Osteoblast (primary cell): ENCODE data around the gene UMODL1. TPM values are rescaled to one million over a fixed set of nuclear protein-coding genes. Genes with fewer than 3 reads are reported as not detected.

ENCODE experiments used
- DNase-seq: peaks from one replicate; pipeline ENCODE4 v3.0.0; 2011; ENCODE audit warnings: low spot score, mixed read lengths; ENCODE audit not compliant: insufficient read length; ENCODE audit errors: missing footprints
- H2AFZ ChIP-seq: 2 replicates; pipeline ENCODE4 v1.6.0; 2011; ENCODE audit warnings: mild to moderate bottlenecking, low read length
- H3K27ac ChIP-seq: 2 replicates; pipeline ENCODE4 v1.5.1; 2011; ENCODE audit warnings: mild to moderate bottlenecking, low read depth, low read length, moderate library complexity
- H3K27me3 ChIP-seq: 2 replicates; pipeline ENCODE4 v1.6.0; 2012; ENCODE audit warnings: mild to moderate bottlenecking, control low read depth, inconsistent platforms, low read length, moderate library complexity; ENCODE audit not compliant: insufficient read depth
- H3K36me3 ChIP-seq: 2 replicates; pipeline ENCODE4 v1.5.1; 2011; ENCODE audit warnings: mild to moderate bottlenecking, low read length, control low read depth, moderate library complexity; ENCODE audit not compliant: insufficient read depth
- H3K4me1 ChIP-seq: 2 replicates; pipeline ENCODE4 v1.5.1; 2011; ENCODE audit warnings: mild to moderate bottlenecking, low read length, control low read depth, moderate library complexity; ENCODE audit not compliant: insufficient read depth
- H3K4me2 ChIP-seq: 2 replicates; pipeline ENCODE4 v1.6.0; 2011; ENCODE audit warnings: mild to moderate bottlenecking, low read length; ENCODE audit not compliant: insufficient read depth
- H3K4me3 ChIP-seq: fragments of 200-600 bp; sonication (generic); 3 replicates; pipeline ENCODE4 v1.5.1; 2012; ENCODE audit warnings: mild to moderate bottlenecking, low read length, inconsistent platforms; ENCODE audit not compliant: insufficient read depth
- H3K79me2 ChIP-seq: 2 replicates; pipeline ENCODE4 v1.6.0; 2012; ENCODE audit warnings: mild to moderate bottlenecking, low read length, control low read depth, inconsistent platforms; ENCODE audit not compliant: insufficient read depth
- H3K9me3 ChIP-seq: 2 replicates; pipeline ENCODE4 v1.5.1; 2011; ENCODE audit warnings: low read depth, low read length, control low read depth
- H4K20me1 ChIP-seq: 2 replicates; pipeline ENCODE4 v1.6.0; 2012; ENCODE audit warnings: mild to moderate bottlenecking, low read length, control low read depth; ENCODE audit not compliant: insufficient read depth
- total RNA-seq: library from RNA; depleted of rRNA; stranded (reverse); fragments of >200 nt; gene quantifications from 2 replicates; pipeline ENCODE4 v1.2.3, GENCODE V29; 2012
- TF ChIP-seq, protein P1 (sequence below): IDR thresholded peaks from 2 replicates; pipeline ENCODE4 v1.5.1; 2011; ENCODE audit warnings: mild to moderate bottlenecking, low read depth, low read length, moderate library complexity; ENCODE audit errors: extremely low read depth

Gene UMODL1
- total RNA-seq, 1 donor = not detected

DNA sequence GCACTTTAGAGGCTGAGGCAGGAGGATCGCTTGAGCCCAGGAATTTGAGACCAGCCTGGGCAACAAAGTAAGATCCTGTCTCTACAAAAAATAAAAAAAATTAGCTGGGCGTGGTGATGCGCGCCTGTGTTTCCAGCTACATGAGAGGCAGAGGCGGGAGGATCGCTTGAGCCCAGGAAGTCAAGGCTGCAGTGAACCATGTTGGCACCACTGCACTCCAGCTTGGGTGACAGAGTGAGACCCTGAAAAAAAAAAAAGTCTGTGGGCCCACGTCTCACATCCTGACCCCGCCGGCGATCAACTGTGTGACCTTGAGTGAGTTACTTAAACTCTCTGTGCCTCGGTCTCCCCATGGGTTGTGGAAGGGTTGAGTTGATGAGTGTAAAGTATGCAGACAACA lies 48.2 kb upstream of the UMODL1 start:
- Histone ChIP-seq H3K27me3 (peaks cover 15% of the 10 kb centered on the region), H3K9me3 (no peaks in the 10 kb centered on the region), H3K79me2 (no peaks in the 10 kb centered on the region), H3K4me1 (peaks cover 5% of the 10 kb centered on the region), H3K4me2 (no peak overlapping the region), H3K4me3 (no peak overlapping the region), H3K36me3 (no peaks in the 10 kb centered on the region), H3K27ac (no peak overlapping the region), H2AFZ (no peak overlapping the region), H4K20me1 (no peaks in the 10 kb centered on the region)
- TF ChIP-seq, protein P1, sequence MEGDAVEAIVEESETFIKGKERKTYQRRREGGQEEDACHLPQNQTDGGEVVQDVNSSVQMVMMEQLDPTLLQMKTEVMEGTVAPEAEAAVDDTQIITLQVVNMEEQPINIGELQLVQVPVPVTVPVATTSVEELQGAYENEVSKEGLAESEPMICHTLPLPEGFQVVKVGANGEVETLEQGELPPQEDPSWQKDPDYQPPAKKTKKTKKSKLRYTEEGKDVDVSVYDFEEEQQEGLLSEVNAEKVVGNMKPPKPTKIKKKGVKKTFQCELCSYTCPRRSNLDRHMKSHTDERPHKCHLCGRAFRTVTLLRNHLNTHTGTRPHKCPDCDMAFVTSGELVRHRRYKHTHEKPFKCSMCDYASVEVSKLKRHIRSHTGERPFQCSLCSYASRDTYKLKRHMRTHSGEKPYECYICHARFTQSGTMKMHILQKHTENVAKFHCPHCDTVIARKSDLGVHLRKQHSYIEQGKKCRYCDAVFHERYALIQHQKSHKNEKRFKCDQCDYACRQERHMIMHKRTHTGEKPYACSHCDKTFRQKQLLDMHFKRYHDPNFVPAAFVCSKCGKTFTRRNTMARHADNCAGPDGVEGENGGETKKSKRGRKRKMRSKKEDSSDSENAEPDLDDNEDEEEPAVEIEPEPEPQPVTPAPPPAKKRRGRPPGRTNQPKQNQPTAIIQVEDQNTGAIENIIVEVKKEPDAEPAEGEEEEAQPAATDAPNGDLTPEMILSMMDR = no peak
- DNase-seq = no peak

GRCh38 chr21:42025376-42026081 lies 45.6 kb upstream of the UMODL1 start:
- DNase-seq = peak; percentile 96

DNA sequence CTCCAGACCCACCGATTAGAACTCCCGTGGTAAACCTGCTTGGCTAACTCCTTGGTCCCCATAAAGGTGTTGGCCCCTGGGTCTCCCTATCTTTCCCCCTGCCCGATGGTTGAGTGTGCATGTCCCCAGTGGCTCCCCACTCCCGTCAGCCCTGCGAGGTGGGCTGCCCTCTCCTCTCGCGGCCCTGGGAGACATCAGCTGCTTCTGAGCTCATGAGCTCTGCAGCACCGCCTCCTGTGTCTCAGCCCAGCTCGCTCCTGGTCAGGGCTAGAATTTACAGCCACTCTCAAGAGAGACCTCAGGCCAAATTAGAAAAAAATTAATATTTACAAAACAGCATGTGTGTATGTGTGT lies 45.1 kb upstream of the UMODL1 start:
- Histone ChIP-seq H3K36me3 (no peaks in the 10 kb centered on the region), H3K79me2 (no peaks in the 10 kb centered on the region), H3K27me3 (peaks cover 11% of the 10 kb centered on the region), H3K4me2 (peak overlapping the region; percentile 44), H3K4me1 (peaks cover 5% of the 10 kb centered on the region), H2AFZ (peak overlapping the region; percentile 60), H3K27ac (peak overlapping the region; percentile 64), H4K20me1 (no peaks in the 10 kb centered on the region), H3K4me3 (no peak overlapping the region), H3K9me3 (no peaks in the 10 kb centered on the region)
- TF ChIP-seq, protein P1 = no peak
- DNase-seq = peak; percentile 18

More at GRCh38 chr21:42025376-42026081, 45.6 kb upstream of the UMODL1 start:
- TF ChIP-seq, protein P1 = no peak
- Histone ChIP-seq H3K27ac (peak overlapping the region; percentile 64), H3K4me3 (no peak overlapping the region), H3K4me2 (peak overlapping the region; percentile 44), H3K4me1 (peaks cover 5% of the 10 kb centered on the region), H4K20me1 (no peaks in the 10 kb centered on the region), H2AFZ (peak overlapping the region; percentile 60), H3K27me3 (peaks cover 15% of the 10 kb centered on the region), H3K36me3 (no peaks in the 10 kb centered on the region), H3K79me2 (no peaks in the 10 kb centered on the region), H3K9me3 (no peaks in the 10 kb centered on the region)

DNA sequence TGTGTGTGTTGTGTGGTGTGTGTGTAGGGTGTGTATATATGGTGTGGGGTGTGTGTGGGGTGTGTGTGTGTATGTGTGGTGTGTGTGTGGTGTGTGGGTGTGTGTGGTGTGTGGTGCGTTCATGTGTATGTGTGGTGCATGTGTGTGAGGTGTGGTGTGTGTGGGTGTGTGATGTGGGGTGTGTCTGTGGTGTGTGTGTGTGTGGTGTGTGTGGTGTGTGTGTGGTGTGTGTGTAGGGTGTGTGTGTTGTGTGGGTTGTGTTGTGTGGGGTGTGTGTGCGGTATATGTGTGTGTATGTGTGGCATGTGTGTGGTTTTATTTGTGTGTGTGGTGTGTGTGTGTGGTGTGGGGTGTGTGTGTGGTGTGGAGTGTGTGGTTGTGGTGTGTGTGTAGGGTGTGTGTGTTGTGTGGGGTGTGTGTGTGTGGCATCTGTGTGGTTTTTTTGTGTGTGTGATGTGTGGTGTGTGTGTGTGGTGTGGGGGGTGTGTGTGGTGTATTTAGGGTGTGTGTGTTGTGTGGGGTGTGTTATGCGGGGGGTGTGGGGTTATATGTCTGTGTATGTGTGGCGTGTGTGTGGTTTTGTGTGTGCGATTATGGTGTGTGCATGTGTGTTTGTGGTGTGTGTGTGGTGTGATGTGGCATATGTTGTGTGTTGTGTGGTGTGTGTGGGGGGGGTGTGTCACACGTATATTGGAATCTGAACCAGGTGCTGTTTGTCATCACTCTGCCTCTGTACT lies 43.9 kb upstream of the UMODL1 start:
- TF ChIP-seq, protein P1 = no peak
- H3K4me1 ChIP-seq = peaks cover 5% of the 10 kb centered on the region
- H3K4me3 ChIP-seq = no peak overlapping the region
- DNase-seq = no peak
- H3K4me2 ChIP-seq = no peak overlapping the region
- no peaks in the 10 kb centered on the region for H4K20me1 ChIP-seq
- H3K27ac ChIP-seq = no peak overlapping the region
- no peaks in the 10 kb centered on the region for H3K9me3 ChIP-seq
- no peaks in the 10 kb centered on the region for H3K36me3 ChIP-seq
- no peak overlapping the region for H2AFZ ChIP-seq
- H3K27me3 ChIP-seq = peaks cover 7% of the 10 kb centered on the region
- H3K79me2 ChIP-seq = no peaks in the 10 kb centered on the region
